Superior temporal gyrus (tissue), 1 donor: ENCODE results near the gene GANAB.
"Not testable (repeated sequence)": the region's sequence is repeated elsewhere in the genome, so short reads cannot be mapped to it uniquely, and the experiment has no call there.

ENCODE experiments used
- DNase-seq: peaks from one replicate; pipeline ENCODE4 v3.0.0-alpha.2; 2016; ENCODE audit errors: extremely low spot score

Gene GANAB

GRCh38 chr11:62667460-62667859, 21.0 kb upstream of the GANAB start:
- no peak for DNase-seq

DNA sequence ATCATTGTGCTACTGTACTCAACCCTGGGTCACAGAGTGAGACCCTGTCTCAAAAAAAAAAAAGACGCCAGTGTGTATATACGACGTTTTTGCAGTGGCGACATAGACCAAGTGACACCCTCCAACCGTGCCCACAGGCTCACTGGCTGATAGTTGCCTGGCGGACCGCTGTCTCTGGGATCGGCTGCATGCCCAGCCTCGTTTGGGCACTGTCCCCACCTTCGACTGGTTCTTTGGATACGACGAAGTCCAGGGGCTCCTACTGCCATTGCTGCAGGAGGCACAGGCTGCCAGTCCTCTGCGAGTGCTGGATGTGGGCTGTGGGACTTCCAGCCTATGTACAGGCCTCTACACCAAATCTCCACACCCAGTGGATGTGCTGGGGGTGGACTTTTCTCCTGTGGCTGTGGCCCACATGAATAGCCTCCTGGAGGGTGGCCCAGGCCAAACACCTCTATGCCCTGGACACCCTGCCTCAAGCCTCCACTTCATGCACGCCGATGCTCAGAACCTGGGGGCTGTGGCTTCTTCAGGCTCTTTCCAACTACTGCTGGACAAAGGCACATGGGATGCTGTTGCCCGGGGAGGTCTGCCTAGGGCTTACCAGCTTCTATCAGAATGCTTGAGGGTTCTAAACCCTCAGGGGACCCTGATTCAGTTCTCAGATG, 20.0 kb upstream of the GANAB start:
- no peak for DNase-seq

GRCh38 chr11:62665599-62666258, 19.3 kb upstream of the GANAB start:
- DNase-seq: peak; percentile 69

DNA sequence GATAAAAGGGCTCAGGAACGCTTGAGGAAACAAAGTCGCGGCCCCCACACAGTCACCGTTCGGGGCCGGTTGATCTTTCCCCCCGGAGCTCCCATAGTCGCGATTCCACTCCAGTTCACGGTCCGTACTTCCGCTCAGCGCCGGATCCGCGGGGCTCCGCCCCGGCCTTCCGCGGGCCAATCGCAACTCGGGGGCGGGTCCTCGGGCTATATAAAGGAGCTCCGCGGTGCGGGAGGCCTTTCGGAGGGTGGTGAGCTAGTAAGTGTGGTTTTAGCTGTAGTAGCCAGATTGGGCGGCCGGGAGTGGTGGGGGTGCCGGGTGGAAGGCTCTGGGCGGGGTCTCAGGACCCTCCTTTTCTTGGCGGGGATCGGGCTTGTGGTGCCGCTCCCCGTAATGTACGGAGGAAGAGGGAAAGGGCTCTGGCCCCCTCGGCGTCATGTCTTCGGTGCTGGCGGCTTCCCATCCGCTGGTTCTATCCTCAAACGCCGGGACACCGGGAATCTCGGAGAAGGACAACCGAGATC, 18.7 kb upstream of the GANAB start, which contains the start of the genes C11orf98 and CSKMT:
Gene C11orf98, minus strand, starts transcription at position 136 of the 524 bp plus-strand sequence. Its CDS starts 41 bp downstream, at position 95.
Gene CSKMT, plus strand, starts transcription at position 238 of the 524 bp plus-strand sequence. CDS start 568 bp downstream, outside the sequence.
- DNase-seq: peak; percentile 97

DNA sequence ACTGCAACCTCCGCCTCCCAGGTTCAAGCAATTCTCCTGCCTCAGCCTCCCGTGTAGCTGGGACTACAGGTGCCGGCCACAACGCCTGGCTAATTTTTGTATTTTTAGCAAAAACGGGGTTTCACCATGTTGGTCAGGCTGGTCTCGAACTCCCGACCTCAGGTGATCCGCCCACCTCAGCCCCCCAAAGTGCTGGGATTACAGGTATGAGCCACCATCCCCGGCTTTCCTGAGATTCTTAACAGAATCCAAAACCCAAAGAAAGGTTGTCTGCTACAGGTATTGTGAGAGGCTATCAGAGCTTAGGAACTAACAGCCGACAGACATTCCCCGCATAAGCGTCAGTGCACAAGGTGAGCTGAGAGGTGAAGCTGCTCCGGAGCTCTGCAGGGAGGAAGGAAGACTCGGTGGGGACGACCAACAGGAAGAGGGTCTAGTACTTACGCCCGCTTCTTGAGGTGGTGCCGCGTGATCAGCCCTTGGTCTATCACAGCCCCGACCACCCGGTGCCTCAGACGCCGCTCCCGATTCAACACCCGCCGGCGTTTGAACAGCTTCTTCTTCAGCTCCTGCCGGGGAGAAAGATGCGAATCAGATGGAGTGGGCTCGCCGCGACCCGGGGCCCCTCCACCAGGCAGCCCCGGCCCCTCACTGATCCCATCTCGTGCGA, 18.1 kb upstream of the GANAB start:
- no peak for DNase-seq

- no peak for DNase-seq
Observed at GRCh38 chr11:62656796-62657429, 10.5 kb upstream of the GANAB start.

DNA sequence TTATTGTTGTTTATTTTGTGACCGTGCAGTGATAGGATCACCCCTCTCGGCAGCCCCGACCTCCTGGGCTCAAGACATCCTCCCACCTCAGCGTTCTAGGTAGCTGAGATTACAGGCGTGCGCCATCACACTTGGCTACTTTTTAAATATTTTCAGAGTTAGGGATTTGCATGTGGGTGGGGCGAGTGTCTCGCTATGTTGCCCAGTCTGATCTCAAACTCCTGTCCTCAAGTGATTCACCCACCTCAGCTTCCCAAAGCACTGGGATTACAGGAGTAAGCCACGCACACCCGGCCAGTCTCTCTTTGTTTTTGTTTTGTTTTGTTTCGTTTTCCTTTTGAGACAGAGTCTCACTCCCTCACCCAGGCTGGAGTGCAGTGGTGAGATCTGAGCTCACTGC, 7.9 kb upstream of the GANAB start:
- DNase-seq: no peak

- DNase-seq: no peak
Observed at GRCh38 chr11:62652161-62653006, 6.0 kb upstream of the GANAB start.

DNA sequence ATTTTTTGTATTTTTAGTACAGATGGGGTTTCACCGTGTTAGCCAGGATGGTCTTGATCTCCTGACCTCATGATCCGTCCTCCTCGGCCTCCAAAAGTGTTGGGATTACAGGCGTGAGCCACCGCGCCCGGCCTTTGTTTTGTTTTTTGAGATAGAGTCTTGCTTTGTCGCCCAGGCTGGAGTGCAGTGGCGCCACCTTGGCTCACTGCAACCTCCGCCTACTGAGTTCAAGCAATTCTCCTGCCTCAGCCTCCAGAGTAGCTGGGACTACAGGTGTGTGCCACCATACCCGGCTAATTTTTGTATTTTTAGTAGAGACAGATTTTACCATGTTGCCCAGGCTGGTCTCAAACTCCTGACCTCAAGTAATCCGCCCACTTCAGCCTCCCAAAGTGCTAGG, 3.9 kb upstream of the GANAB start:
- DNase-seq: not testable (repeated sequence)

GRCh38 chr11:62649486-62649885, 3.1 kb upstream of the GANAB start:
- no peak for DNase-seq

DNA sequence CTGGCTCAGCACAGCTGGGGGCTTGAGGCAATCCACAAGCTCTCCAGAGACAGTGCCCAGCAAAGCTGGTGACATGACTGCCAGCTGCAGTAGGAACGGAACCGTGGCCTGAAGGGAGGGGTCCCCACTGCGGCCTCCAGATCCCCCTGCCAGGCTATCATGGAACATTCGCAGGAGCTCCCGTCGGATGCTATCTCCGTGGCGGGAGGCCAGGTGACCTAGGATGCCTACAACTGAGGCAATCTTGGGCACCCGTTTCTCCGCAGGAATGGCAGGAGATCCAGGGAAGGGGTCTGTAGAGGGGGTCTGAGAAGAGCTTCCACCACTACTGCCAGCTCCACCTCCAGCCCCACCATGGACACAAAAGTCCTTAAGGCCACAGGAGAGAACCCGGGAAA, 2.6 kb upstream of the GANAB start:
- no peak for DNase-seq

DNA sequence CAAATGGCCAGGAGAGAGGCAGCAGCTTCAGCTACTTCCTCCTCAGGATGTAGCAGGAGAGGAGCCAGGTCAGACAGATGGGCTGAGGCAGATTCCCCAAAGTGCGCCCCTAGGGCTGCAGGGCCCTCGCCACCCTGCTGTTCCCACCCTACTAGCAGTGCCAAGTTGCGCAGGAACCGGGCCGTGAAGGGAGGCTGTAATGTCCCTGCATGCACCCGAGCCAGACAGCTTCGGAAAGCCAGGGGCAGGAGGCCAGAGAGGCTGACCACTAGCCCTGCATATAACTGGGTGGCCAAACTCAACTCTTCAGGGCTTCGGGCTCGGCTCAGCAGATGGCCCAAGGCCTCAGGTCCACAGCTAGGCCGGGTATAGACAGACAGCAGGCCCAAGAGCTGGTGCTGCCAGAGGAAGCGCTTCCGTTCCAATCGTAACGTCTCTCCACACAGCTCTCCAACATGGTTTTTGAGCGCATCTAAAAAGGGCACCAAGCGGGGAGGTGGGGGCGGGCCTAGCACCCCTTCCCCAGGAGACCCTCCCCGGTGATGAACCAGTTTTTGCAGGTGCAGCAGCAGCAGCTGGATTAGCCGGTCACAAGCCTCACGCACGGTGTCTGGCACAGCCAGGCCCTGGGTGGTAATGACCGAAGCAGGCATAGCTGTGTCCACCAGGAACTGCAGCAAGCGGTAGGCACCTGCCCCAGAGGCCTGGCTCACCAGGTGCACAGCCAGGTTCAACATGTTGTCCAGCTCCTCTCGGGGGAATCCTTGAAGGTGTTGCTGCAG, 2.0 kb upstream of the GANAB start:
- DNase-seq: no peak

DNA sequence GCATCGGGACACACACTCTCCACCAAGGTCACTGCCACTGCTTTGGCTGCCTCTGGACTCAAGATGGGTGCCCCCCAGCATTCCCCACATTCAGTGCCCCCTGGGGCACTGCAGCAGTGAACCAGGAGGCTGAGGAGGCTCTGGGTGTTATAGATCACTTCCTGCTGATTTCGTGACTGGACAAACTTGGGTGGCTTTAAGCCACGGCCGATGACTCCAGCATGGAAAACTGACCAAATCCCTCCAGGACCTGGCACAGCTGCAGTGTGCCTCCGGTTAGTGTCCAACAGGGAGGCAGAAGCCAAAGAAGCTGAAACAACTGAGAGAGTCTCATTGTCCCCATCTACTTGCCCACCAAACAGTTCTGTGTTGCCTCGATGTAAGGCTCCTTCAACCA, 1.2 kb upstream of the GANAB start:
- DNase-seq: no peak

DNA sequence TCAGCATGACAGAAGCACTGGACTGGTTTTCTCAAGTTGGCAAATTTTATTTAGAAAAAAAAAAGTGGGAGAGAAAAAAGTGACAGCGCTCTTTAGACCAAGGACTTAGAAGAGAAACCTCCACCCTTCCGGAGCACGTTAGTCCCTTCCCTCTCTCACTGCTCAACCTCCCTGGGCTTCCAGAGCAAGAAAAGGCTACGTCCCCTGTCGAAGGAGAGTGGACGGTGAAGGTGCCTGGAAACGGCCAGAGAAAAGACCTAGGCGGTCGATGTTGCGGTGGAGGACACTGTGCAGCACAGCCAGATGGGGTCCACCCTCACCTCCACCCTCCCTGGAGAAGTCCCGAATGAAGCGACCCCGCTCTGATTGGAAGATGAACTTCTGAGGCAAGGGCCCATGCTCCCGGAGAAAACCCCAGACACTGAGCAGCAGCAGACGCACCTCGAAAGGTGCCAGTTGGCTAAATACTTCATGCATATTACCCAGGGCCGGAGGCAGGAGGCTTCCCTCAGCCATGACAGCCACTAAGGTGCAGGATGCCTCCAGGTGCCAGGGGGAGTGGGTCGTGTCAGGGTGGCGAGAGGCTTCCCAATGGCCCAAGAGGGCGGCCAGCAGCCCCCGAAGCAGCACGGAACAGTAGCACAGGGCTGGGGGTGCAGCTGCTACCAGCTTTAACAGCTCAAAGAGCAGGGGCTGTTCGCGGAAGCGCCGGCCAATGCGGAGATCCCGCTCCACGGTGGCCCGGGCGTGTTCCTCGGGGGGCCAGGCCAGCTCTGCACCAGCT, 604 bp upstream of the GANAB start:
- DNase-seq: no peak

GRCh38 chr11:62645671-62645945, 805 bp downstream of the GANAB start:
- DNase-seq: no peak

DNA sequence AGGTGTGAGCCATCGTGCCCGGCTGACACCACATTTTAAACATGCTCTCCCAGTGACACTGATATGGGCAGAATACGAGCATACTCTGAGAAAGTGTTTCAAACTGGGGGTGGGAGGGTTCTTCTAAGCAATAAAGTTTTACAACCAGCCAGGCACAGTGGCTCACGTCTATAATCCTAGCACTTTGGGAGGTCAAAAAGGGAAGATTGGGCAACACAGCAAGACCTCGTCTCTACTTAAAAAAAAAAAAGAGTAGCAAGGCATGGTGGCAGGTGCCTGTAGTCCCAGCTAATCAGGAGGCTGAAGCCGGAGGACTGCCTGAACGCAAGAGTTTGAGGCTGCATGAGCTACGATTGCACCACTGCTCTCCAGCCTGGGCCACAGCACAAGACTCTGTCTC, 2.2 kb downstream of the GANAB start:
- no peak for DNase-seq

DNA sequence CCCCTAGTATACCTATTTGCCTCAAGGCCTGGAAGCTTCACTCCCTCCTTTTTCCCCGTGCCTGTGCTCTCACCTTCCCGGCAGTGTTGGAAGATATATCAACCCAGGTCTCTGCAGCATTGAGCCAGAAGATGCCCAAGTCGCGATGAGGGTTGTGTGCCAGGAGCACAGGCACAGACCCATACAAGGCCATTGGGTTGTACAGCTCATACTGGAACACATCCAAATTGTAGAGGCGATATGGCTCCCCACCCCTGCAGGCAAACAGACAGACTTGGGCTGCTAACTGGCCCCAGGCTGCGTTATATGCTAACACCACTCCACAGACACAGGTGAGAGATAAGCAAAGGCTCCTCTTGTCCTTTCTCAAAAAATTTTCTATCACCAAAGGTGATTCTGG, 13.9 kb downstream of the GANAB start:
- DNase-seq: no peak

- no peak for DNase-seq
Observed at GRCh38 chr11:62627713-62628112, 18.7 kb downstream of the GANAB start.

DNA sequence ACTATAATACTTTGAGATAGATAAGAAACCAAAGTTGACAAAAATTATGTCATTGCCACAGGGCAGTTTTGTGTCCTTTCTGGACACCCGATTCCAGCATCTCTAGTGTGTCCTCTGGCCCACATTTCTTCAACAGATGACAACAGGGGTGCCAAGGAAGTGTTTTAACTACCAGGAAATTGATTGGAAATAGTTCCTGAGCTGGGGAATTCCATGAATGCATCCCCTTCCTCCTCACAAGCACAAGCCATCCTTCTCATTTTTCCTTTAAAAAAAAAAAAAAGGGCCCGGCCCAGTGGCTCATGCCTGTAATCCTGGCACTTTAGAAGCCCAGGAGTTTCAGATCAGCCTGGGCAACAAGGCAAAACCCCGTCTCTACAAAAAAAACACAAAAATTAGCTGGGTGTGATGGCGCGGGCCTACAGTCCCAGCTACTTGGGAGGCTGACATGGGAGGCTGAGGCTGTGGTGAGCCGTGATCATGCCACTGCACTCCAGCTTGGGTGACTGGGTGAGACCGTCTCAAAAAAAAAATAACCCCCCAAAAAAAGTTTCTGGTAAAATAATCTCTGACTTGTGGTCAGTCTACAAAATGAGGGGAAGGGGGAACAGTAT, 23.8 kb downstream of the GANAB start:
- DNase-seq: no peak
